SK-N-SH treated with all-trans-retinoic acid at 6 μM for 48 hours (cell line): ENCODE results near the gene TSPAN18.

Experiments used
- ATAC-seq: fragments of 200-7000 bp; cut with Tn5 transposase; 3 replicates; pipeline ENCODE4 v1.9.1; 2020; ENCODE audit warnings: mild to moderate bottlenecking, moderate library complexity
- ARNTL ChIP-seq: fragments of 450-650 bp; formaldehyde crosslinking; IDR thresholded peaks from 2 replicates; pipeline ENCODE4 v1.5.0; 2020; ENCODE audit warnings: low read depth, mild to moderate bottlenecking, moderate library complexity, borderline replicate concordance
- CREB5 ChIP-seq: fragments of 250-450 bp; sonication (Bioruptor Pico); IDR thresholded peaks from 2 replicates; pipeline ENCODE4 v1.5.1; 2020; ENCODE audit warnings: low read depth, mild to moderate bottlenecking, moderate library complexity
- CSDC2 ChIP-seq: fragments of 250-450 bp; sonication (Bioruptor Pico); IDR thresholded peaks from 2 replicates; pipeline ENCODE4 v1.5.0; 2020; ENCODE audit warnings: mild to moderate bottlenecking, moderate library complexity
- CSRNP3 ChIP-seq: fragments of 250-450 bp; sonication (Bioruptor Pico); IDR thresholded peaks from 2 replicates; pipeline ENCODE4 v1.5.1; 2021; ENCODE audit warnings: mild to moderate bottlenecking, moderate library complexity
- ESRRG ChIP-seq: fragments of 250-450 bp; sonication (Bioruptor Pico); IDR thresholded peaks from 2 replicates; pipeline ENCODE4 v1.6.1; 2021; ENCODE audit warnings: mild to moderate bottlenecking
- GLIS3 ChIP-seq: fragments of 250-450 bp; sonication (Bioruptor Pico); IDR thresholded peaks from 2 replicates; pipeline ENCODE4 v1.5.0; 2020; ENCODE audit warnings: mild to moderate bottlenecking, moderate library complexity
- ISL1 ChIP-seq: fragments of 250-450 bp; sonication (Bioruptor Pico); IDR thresholded peaks from 2 replicates; pipeline ENCODE4 v2.1.2; 2022; ENCODE audit warnings: mild to moderate bottlenecking, moderate library complexity
- OSR1 ChIP-seq: fragments of 250-450 bp; sonication (Bioruptor Pico); IDR thresholded peaks from 2 replicates; pipeline ENCODE4 v1.8.0; 2022; ENCODE audit warnings: moderate library complexity, mild to moderate bottlenecking, inconsistent platforms
- PPARA ChIP-seq: fragments of 250-450 bp; sonication (Bioruptor Pico); IDR thresholded peaks from 2 replicates; pipeline ENCODE4 v1.5.0; 2020; ENCODE audit warnings: mild to moderate bottlenecking, borderline replicate concordance
- RARB ChIP-seq: fragments of 250-450 bp; sonication (Bioruptor Pico); IDR thresholded peaks from 2 replicates; pipeline ENCODE4 v1.8.0; 2021; ENCODE audit warnings: mild to moderate bottlenecking, moderate library complexity
- SNAI2 ChIP-seq: fragments of 250-450 bp; sonication (Bioruptor Pico); IDR thresholded peaks from 2 replicates; pipeline ENCODE4 v1.5.0; 2020; ENCODE audit warnings: mild to moderate bottlenecking, moderate library complexity
- TCF4 ChIP-seq: fragments of 250-450 bp; sonication (Bioruptor Pico); IDR thresholded peaks from 2 replicates; pipeline ENCODE4 v1.8.0; 2021; ENCODE audit warnings: mild to moderate bottlenecking, moderate library complexity, borderline replicate concordance
- TOX ChIP-seq: fragments of 250-450 bp; sonication (Bioruptor Pico); IDR thresholded peaks from 2 replicates; pipeline ENCODE4 v1.8.0; 2021; ENCODE audit warnings: mild to moderate bottlenecking, moderate library complexity, borderline replicate concordance
- TSHZ2 ChIP-seq: fragments of 250-450 bp; sonication (Bioruptor Pico); IDR thresholded peaks from 2 replicates; pipeline ENCODE4 v1.5.0; 2020; ENCODE audit warnings: mild to moderate bottlenecking, moderate library complexity
- ZC3H10 ChIP-seq: fragments of 250-450 bp; sonication (Bioruptor Pico); IDR thresholded peaks from 2 replicates; pipeline ENCODE4 v1.5.1; 2021; ENCODE audit warnings: mild to moderate bottlenecking, moderate library complexity
- ZFP3 ChIP-seq: fragments of 250-450 bp; sonication (Bioruptor Pico); IDR thresholded peaks from 2 replicates; pipeline ENCODE4 v1.5.0; 2020; ENCODE audit warnings: mild to moderate bottlenecking, moderate library complexity
- ZFP30 ChIP-seq: fragments of 450-650 bp; formaldehyde crosslinking; IDR thresholded peaks from 2 replicates; pipeline ENCODE4 v1.5.0; 2022; ENCODE audit warnings: mild to moderate bottlenecking, moderate library complexity
- ZNF565 ChIP-seq: fragments of 450-650 bp; formaldehyde crosslinking; conservative IDR thresholded peaks from 2 replicates; pipeline ENCODE4 v1.5.0; 2020; ENCODE audit warnings: low read depth, mild to moderate bottlenecking, moderate library complexity
- ZNF70 ChIP-seq: fragments of 450-650 bp; formaldehyde crosslinking; IDR thresholded peaks from 2 replicates; pipeline ENCODE4 v1.5.0; 2020; ENCODE audit warnings: mild to moderate bottlenecking, moderate library complexity
- ZNF8 ChIP-seq: fragments of 450-650 bp; formaldehyde crosslinking; IDR thresholded peaks from 2 replicates; pipeline ENCODE4 v1.5.0; 2020; ENCODE audit warnings: mild to moderate bottlenecking, moderate library complexity
- TF ChIP-seq, protein P1 (sequence below): fragments of 250-450 bp; sonication (Bioruptor Pico); IDR thresholded peaks from 2 replicates; pipeline ENCODE4 v1.8.0; 2021; ENCODE audit warnings: low read depth, mild to moderate bottlenecking, moderate library complexity, borderline replicate concordance
- TF ChIP-seq, protein P2 (sequence below): fragments of 250-450 bp; sonication (Bioruptor Pico); IDR thresholded peaks from 2 replicates; pipeline ENCODE4 v1.8.0; 2020; ENCODE audit warnings: mild to moderate bottlenecking, moderate library complexity, borderline replicate concordance

The TSPAN18 gene

GRCh38 chr11:44893846-44894617, 167.3 kb downstream of the TSPAN18 start (continued):
- TF ChIP-seq CSRNP3 (CRISPR knock-in tag) (no peak), TOX (CRISPR knock-in tag) (no peak), ZNF8 (CRISPR knock-in tag) (no peak), GLIS3 (CRISPR knock-in tag) (no peak)

DNA sequence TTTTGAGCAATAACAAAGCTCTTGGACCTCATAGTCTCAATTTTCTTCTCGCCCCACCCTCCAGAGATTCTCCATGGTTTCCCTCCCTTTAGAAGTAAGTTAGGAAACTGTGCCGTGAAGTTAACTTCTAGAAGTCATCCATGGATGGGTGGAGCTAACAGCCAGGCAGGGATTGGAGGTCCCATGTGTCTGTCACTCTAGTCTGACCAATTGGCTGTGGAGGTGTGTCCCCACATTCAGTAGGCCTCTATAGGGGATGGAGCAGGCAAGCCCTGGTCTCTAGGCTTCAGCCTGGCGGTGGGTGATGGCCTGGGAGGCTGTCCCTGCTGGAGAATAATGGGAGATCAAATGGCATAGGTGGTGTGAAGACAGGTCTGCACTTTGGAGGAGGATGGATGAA, 173.2 kb downstream of the TSPAN18 start:
- peak; percentile 91 for ATAC-seq
- no peak for TF ChIP-seq ZFP30 (CRISPR knock-in tag)
- TF ChIP-seq TOX (CRISPR knock-in tag) = no peak
- TF ChIP-seq CSRNP3 (CRISPR knock-in tag) = no peak
- TF ChIP-seq GLIS3 (CRISPR knock-in tag) = no peak
- no peak for TF ChIP-seq OSR1 (CRISPR knock-in tag)
- TF ChIP-seq ARNTL (CRISPR knock-in tag) = no peak
- TF ChIP-seq ZFP3 (CRISPR knock-in tag) = no peak
- TF ChIP-seq, protein P1, sequence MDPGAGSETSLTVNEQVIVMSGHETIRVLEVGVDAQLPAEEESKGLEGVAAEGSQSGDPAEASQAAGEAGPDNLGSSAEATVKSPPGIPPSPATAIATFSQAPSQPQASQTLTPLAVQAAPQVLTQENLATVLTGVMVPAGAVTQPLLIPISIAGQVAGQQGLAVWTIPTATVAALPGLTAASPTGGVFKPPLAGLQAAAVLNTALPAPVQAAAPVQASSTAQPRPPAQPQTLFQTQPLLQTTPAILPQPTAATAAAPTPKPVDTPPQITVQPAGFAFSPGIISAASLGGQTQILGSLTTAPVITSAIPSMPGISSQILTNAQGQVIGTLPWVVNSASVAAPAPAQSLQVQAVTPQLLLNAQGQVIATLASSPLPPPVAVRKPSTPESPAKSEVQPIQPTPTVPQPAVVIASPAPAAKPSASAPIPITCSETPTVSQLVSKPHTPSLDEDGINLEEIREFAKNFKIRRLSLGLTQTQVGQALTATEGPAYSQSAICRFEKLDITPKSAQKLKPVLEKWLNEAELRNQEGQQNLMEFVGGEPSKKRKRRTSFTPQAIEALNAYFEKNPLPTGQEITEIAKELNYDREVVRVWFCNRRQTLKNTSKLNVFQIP (CRISPR knock-in tag) = no peak
- TF ChIP-seq ESRRG (CRISPR knock-in tag) = no peak
- TF ChIP-seq, protein P2, sequence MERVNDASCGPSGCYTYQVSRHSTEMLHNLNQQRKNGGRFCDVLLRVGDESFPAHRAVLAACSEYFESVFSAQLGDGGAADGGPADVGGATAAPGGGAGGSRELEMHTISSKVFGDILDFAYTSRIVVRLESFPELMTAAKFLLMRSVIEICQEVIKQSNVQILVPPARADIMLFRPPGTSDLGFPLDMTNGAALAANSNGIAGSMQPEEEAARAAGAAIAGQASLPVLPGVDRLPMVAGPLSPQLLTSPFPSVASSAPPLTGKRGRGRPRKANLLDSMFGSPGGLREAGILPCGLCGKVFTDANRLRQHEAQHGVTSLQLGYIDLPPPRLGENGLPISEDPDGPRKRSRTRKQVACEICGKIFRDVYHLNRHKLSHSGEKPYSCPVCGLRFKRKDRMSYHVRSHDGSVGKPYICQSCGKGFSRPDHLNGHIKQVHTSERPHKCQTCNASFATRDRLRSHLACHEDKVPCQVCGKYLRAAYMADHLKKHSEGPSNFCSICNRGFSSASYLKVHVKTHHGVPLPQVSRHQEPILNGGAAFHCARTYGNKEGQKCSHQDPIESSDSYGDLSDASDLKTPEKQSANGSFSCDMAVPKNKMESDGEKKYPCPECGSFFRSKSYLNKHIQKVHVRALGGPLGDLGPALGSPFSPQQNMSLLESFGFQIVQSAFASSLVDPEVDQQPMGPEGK = no peak
- no peak for TF ChIP-seq ZNF565 (CRISPR knock-in tag)
- no peak for TF ChIP-seq PPARA (CRISPR knock-in tag)
- TF ChIP-seq CREB5 = no peak
- TF ChIP-seq ISL1 (CRISPR knock-in tag) = no peak
- TF ChIP-seq TCF4 (CRISPR knock-in tag) = no peak
- TF ChIP-seq RARB (CRISPR knock-in tag) = no peak
- TF ChIP-seq SNAI2 (CRISPR knock-in tag) = no peak
- TF ChIP-seq ZNF70 = no peak

DNA sequence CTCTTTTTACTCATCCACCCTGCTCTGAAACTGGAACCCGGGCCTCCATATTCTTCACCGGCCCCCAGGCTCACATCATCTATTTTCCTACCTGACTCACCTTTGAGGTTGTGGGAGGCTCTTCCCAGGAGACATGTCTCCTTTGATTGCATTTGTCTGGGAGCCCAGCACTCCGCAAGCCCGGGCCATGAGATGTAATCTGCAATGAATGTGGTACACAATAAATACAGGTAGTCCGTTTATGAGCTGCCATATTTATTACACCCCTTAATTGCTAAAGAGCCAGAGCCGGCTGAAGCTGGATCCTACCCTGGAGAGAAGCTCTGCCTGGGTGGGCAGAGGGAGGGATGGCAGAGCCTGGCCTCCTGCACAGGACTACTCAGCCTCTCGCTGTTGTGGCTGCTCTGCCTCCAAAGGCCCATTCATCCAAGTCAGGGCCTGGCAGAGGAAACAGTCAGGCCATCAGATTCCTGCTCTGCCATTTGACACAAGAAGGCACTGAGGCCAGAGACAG, 174.4 kb downstream of the TSPAN18 start:
- ATAC-seq = no peak
- TF ChIP-seq ZC3H10 (CRISPR knock-in tag) = no peak
- TF ChIP-seq TSHZ2 (CRISPR knock-in tag) = no peak
- TF ChIP-seq ZNF565 (CRISPR knock-in tag) = no peak
- TF ChIP-seq OSR1 (CRISPR knock-in tag) = no peak
- no peak for TF ChIP-seq TCF4 (CRISPR knock-in tag)
- no peak for TF ChIP-seq CSRNP3 (CRISPR knock-in tag)
- no peak for TF ChIP-seq ZNF8 (CRISPR knock-in tag)
- TF ChIP-seq ZFP30 (CRISPR knock-in tag) = no peak
- TF ChIP-seq CSDC2 (CRISPR knock-in tag) = no peak
- TF ChIP-seq, protein P1 (CRISPR knock-in tag) = no peak
- no peak for TF ChIP-seq ZNF70
